ENCODE results near the gene GIT2. TPM values are rescaled to one million over a fixed set of nuclear protein-coding genes. Genes with fewer than 3 reads are reported as not detected.

Gene GIT2
- total and polyA plus RNA-seq, 10 of the 15 experiments (the other 5 are each of a cell fraction or from before 2014, with no cell fraction given): 9.1 to 49.9 (median 43.9) TPM

DNA sequence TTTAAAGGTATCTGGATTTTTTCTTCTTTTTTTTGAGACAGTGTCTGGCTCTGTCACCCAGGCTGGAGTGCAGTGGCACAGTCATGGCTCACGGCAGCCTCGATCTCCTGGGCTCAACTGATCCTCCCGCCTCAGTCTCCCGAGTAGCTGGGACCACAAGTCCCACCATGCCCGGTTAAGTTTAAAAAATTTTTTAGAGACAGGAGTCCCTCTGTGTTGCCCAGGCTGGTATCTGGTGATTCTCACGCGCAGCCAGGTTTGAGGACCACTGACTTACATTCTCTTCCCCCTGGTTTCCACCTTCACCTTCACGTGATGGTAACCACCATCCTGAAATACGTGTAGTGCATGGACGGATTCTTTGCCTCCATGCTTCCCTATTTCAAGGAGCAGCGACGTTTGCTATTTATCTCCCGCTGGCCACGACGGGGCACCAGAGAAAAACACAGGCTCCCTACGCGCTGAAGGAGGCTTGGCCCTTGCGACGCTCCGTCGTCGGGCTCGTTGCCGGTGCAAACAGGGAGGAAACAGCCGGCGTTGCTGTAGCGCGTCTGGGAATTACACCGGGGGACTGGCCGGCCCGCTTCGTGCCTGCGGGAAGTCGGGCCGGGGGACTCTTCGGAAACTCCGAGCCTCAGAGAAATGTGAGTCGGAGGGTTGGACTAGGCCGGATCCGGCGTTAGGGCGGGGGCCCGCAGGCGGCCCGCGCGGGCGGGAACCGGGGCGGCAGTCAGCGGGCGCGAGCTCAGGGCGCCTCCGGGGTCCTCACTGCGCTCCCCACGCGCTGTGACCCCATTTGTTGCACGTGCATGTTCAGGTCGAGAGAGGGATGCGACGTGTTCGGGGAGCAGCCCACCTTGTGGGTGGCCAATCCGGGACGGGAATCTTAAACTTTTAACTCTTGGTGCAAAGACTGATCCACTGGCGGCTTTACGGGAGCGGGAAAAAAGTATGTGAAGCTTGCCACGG, 96.1 kb downstream of the GIT2 start, which contains the start of gene TCHP (continued):
- TF ChIP-seq SUZ12 (IDR thresholded peaks at IDR 0.05; ENCODE audit: unreplicated experiment) (no peak), ATF7 (IDR thresholded peaks at IDR 0.05; ENCODE audit: low read depth) (peak; percentile 30; the same call in 1 of the 2 replicates), TAF1 (IDR thresholded peaks at IDR 0.05; ENCODE audit: borderline replicate concordance, low read depth, low read length) (no peak), NFIC (IDR thresholded peaks at IDR 0.05; ENCODE audit: low read depth, low read length) (no peak), HDAC2 (IDR thresholded peaks at IDR 0.05) (no peak), TCF12 (IDR thresholded peaks at IDR 0.05; ENCODE audit: low read depth, low read length) (peak; percentile 46; the same call in 1 of the 2 replicates), YY1 (IDR thresholded peaks at IDR 0.05; ENCODE audit: low read depth, low read length) (peak; percentile 82), ESRRA (IDR thresholded peaks at IDR 0.05; ENCODE audit: low read length) (0 out of 2 replicates have a peak, but pooled peaks have one; percentile 20), JUNB (IDR thresholded peaks at IDR 0.05) (no peak), IKZF1 (conservative IDR thresholded peaks at IDR 0.05) (peak; percentile 93), STAT3 (IDR thresholded peaks at IDR 0.05; ENCODE audit: low read depth, low read length) (0 out of 2 replicates have a peak, but pooled peaks have one; percentile 22), POLR2AphosphoS5 (IDR thresholded peaks at IDR 0.05; ENCODE audit: low read length) (peak; percentile 55; the same call in 1 of the 2 replicates), BACH1 (IDR thresholded peaks at IDR 0.05; ENCODE audit: borderline replicate concordance) (no peak), IRF4 (IDR thresholded peaks at IDR 0.05; ENCODE audit: low read depth, low read length) (no peak; the same call in 1 of the 2 replicates), ZNF207 (IDR thresholded peaks at IDR 0.05; ENCODE audit: borderline replicate concordance) (peak; percentile 65; the same call in 1 of the 2 replicates), FOXK2 (IDR thresholded peaks at IDR 0.05) (peak; percentile 61), JUND (IDR thresholded peaks at IDR 0.05; ENCODE audit: low read depth, low read length) (no peak)
- TF ChIP-seq, protein P1, sequence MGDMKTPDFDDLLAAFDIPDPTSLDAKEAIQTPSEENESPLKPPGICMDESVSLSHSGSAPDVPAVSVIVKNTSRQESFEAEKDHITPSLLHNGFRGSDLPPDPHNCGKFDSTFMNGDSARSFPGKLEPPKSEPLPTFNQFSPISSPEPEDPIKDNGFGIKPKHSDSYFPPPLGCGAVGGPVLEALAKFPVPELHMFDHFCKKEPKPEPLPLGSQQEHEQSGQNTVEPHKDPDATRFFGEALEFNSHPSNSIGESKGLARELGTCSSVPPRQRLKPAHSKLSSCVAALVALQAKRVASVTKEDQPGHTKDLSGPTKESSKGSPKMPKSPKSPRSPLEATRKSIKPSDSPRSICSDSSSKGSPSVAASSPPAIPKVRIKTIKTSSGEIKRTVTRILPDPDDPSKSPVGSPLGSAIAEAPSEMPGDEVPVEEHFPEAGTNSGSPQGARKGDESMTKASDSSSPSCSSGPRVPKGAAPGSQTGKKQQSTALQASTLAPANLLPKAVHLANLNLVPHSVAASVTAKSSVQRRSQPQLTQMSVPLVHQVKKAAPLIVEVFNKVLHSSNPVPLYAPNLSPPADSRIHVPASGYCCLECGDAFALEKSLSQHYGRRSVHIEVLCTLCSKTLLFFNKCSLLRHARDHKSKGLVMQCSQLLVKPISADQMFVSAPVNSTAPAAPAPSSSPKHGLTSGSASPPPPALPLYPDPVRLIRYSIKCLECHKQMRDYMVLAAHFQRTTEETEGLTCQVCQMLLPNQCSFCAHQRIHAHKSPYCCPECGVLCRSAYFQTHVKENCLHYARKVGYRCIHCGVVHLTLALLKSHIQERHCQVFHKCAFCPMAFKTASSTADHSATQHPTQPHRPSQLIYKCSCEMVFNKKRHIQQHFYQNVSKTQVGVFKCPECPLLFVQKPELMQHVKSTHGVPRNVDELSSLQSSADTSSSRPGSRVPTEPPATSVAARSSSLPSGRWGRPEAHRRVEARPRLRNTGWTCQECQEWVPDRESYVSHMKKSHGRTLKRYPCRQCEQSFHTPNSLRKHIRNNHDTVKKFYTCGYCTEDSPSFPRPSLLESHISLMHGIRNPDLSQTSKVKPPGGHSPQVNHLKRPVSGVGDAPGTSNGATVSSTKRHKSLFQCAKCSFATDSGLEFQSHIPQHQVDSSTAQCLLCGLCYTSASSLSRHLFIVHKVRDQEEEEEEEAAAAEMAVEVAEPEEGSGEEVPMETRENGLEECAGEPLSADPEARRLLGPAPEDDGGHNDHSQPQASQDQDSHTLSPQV (IDR thresholded peaks at IDR 0.05): no peak
- TF ChIP-seq, protein P2, sequence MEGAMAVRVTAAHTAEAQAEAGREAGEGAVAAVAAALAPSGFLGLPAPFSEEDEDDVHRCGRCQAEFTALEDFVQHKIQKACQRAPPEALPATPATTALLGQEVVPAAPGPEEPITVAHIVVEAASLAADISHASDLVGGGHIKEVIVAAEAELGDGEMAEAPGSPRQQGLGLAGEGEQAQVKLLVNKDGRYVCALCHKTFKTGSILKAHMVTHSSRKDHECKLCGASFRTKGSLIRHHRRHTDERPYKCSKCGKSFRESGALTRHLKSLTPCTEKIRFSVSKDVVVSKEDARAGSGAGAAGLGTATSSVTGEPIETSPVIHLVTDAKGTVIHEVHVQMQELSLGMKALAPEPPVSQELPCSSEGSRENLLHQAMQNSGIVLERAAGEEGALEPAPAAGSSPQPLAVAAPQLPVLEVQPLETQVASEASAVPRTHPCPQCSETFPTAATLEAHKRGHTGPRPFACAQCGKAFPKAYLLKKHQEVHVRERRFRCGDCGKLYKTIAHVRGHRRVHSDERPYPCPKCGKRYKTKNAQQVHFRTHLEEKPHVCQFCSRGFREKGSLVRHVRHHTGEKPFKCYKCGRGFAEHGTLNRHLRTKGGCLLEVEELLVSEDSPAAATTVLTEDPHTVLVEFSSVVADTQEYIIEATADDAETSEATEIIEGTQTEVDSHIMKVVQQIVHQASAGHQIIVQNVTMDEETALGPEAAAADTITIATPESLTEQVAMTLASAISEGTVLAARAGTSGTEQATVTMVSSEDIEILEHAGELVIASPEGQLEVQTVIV (IDR thresholded peaks at IDR 0.05; ENCODE audit: borderline replicate concordance, partially characterized antibody): no peak
- TF ChIP-seq, protein P3, sequence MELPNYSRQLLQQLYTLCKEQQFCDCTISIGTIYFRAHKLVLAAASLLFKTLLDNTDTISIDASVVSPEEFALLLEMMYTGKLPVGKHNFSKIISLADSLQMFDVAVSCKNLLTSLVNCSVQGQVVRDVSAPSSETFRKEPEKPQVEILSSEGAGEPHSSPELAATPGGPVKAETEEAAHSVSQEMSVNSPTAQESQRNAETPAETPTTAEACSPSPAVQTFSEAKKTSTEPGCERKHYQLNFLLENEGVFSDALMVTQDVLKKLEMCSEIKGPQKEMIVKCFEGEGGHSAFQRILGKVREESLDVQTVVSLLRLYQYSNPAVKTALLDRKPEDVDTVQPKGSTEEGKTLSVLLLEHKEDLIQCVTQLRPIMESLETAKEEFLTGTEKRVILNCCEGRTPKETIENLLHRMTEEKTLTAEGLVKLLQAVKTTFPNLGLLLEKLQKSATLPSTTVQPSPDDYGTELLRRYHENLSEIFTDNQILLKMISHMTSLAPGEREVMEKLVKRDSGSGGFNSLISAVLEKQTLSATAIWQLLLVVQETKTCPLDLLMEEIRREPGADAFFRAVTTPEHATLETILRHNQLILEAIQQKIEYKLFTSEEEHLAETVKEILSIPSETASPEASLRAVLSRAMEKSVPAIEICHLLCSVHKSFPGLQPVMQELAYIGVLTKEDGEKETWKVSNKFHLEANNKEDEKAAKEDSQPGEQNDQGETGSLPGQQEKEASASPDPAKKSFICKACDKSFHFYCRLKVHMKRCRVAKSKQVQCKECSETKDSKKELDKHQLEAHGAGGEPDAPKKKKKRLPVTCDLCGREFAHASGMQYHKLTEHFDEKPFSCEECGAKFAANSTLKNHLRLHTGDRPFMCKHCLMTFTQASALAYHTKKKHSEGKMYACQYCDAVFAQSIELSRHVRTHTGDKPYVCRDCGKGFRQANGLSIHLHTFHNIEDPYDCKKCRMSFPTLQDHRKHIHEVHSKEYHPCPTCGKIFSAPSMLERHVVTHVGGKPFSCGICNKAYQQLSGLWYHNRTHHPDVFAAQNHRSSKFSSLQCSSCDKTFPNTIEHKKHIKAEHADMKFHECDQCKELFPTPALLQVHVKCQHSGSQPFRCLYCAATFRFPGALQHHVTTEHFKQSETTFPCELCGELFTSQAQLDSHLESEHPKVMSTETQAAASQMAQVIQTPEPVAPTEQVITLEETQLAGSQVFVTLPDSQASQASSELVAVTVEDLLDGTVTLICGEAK (IDR thresholded peaks at IDR 0.05; ENCODE audit: borderline replicate concordance): no peak
